ENCODE measurements around the gene NUAK1.

The NUAK1 gene

GRCh38 chr12:106113446-106113823 lies 25.3 kb downstream of the NUAK1 start:
- in situ Hi-C loops (cut with MboI; ENCODE audit: low sequenced_read_pairs): no loop called here

DNA sequence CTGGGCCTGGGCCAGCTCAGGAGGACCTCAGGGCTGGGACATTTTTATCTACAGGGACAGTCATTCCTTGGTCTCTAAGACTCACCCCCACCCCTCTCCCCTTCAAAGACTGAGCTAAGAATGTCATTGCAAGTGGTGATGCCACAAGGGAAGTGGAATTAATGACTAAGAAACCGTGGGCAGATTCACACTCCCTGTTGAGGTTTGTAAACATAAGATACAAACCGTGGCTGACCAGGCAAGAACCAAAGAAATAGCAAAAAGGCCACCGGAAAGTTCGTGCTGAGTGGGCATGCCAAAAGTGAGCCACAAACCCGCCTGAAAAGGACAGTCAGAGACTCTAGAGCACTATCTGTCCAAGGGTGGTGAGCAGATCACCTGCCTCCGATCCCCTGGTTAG lies 25.7 kb downstream of the NUAK1 start:
- in situ Hi-C loops (cut with MboI; ENCODE audit: low sequenced_read_pairs): no loop called here

DNA sequence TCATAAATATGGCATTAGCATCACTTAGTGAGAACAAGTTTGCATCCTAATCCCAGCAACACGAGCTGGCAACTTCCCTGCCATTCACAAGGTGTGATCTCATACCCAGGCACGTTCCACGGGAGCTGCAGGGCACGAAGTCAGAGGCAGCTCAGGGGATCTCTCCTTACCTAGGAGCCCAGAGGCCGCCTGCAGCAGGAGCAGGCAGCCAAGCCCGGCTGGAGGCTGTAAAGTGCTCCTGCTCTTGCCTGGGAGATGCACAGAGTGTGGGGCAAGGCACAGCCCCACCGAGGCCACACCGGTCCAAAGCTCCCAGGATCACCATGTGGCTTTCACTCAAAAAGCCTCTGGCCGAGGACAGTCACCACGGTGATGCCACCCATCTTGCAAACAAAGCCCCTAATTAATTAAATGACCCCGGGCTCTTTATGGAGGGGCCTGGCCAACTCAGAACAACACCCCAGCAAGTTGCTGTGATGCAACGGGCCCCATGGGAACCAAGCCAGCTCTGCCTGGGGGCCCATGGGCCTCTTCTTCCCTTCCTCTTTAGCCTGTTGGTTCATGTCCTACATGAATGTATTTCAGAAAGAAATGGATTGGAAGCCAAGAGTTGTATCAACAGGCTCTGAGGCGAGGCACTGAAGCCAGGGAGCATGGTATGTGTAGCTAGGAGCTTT lies 26.5 kb downstream of the NUAK1 start:
- in situ Hi-C loops (cut with MboI; ENCODE audit: low sequenced_read_pairs): no loop called here

GRCh38 chr12:106110626-106111300 lies 28.0 kb downstream of the NUAK1 start:
- in situ Hi-C loops (cut with MboI; ENCODE audit: low sequenced_read_pairs): no loop called here

DNA sequence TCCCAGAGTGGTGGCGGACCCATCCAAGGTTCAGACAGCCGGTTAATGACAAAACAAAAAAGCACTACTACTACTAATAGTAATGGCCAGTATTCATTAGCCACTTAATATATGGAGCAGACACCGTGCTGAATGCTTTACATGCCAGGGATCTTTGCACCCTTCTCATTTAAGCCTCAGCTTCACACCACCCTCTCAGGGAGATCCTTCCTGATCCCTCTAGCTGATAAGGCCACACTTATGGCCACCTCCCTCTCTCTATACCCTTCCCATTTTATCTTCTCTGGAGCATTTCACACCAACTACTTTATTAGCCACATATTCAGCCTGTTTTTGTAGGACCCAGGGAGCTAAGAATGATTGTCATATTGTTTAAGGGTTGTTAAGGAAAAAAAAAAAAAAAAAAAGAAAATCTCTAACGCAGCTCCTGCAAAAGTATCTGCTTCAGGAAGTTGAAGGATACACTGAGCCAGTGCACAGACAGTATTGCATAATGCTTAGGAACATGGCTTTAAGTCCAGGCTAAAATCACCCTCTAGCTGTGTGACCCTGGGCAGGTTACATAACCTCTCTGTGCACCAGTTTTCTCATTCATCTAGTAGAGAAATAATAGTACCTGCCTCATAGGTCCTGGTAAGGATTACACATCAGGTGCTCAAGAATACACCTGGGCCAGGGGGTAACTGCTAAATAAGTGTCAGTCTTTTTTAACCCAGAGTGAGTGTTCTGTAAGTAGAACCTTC lies 29.4 kb downstream of the NUAK1 start:
- in situ Hi-C loops (cut with MboI; ENCODE audit: low sequenced_read_pairs): no loop called here

GRCh38 chr12:106108185-106108835 lies 30.4 kb downstream of the NUAK1 start:
- in situ Hi-C loops (cut with MboI; ENCODE audit: low sequenced_read_pairs): no loop called here

GRCh38 chr12:106107566-106107965 lies 31.2 kb downstream of the NUAK1 start:
- in situ Hi-C loops (cut with MboI; ENCODE audit: low sequenced_read_pairs): no loop called here

GRCh38 chr12:106106892-106107291 lies 31.9 kb downstream of the NUAK1 start:
- in situ Hi-C loops (cut with MboI; ENCODE audit: low sequenced_read_pairs): no loop called here

DNA sequence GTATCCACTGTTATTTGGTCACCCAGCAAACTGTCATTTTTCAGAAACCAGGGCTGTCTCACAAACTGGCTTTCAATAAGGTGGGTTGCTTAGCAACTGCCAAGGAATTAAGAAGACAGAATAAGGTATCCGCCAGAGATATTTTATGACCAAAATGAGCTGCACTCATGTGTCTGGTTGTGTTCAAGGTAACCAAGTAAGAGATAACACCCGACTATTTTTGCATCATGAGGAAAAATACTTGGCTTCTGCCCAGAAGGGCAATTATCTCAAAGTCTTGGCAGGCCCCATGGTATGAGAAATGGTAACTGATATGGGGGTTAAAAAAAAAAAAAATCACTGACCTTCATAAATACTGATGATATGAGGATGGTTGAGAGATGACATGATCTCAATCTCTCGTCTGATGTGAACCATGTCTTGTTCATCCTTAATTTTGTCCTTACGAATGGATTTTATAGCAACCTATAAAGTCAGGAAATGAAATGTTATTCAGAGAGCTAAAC lies 32.6 kb downstream of the NUAK1 start:
- in situ Hi-C loops (cut with MboI; ENCODE audit: low sequenced_read_pairs): no loop called here

DNA sequence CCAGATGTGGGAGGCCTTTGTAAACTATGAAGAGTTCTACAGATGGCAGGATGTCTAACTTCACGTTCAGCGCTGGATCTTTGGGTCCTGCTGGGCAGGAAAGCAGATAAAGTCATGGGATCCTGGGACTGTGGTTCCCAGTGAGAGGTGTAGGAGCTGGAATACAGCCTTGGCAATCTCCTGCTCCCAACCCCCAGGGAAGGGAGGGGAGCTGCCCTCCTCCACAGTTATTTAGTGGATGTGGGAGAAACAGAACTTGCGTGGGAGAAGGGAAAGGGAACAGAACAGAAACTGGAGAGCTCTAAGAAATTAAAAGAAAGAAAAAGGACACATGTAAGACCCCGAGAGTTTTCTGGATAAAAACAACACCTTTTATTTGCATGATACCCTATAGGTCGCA lies 37.0 kb downstream of the NUAK1 start:
- in situ Hi-C loops (cut with MboI; ENCODE audit: low sequenced_read_pairs): no loop called here

- in situ Hi-C loops (cut with MboI; ENCODE audit: low sequenced_read_pairs): no loop called here
Measured at GRCh38 chr12:106098691-106099200, 40.0 kb downstream of the NUAK1 start.

DNA sequence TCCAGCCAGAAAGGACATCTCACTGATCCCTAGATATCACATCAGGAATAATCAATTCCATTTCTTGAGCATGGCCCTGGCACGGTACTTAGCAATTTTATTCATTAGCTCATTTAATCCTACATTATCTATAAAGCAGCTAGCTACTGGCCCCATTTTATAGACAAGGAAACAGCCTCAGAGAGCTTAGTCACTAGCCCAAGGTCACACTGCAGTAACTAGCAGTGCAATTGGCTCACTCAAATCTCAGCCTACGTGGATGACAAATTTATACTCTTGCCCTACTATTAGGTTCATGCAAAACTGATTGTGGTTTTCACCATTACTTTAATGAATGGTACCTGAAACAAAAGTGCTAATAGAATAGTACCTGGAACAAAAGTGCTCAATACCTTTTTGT lies 41.7 kb downstream of the NUAK1 start:
- in situ Hi-C loops (cut with MboI; ENCODE audit: low sequenced_read_pairs): no loop called here

GRCh38 chr12:106096376-106096775 lies 42.4 kb downstream of the NUAK1 start:
- in situ Hi-C loops (cut with MboI; ENCODE audit: low sequenced_read_pairs): no loop called here

DNA sequence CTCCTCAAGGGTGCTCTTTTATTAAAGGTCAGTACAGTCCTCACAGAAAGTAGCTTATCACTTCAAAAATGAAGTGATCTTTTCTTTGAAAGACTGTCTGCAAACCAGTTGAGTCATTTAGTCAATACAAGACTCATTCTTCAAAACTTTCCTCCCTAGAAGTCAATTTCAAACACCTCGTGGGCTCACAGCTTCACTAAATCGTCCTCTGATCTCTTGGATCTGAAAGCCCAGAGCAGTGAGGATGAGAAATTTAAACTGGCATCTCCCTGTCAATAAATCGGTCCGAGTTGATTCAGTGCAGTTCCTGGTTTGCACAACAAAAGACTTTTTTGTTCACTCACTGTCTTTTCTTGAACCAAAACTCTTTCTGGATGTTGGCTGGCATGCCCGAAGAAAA lies 44.5 kb downstream of the NUAK1 start:
- in situ Hi-C loops (cut with MboI; ENCODE audit: low sequenced_read_pairs): no loop called here

DNA sequence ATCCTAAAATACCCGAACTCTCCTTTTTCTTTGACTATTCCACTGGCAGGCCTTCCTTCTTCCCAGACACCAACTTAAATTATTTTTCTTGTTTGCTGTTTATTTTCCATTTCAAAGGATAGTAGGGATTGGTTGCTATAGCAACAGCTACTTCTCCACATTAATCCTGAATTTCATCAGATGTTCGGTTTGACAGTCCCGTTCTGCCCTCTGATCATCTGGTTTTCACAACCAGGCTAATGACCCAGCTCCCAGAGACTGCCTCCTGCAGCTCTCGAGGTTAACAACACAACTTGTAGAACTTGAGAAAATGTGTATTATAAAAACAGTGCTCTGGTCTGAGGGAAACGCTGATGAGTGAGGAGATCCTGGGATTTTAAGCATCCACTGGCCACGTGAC lies 45.5 kb downstream of the NUAK1 start:
- in situ Hi-C loops (cut with MboI; ENCODE audit: low sequenced_read_pairs): no loop called here

- in situ Hi-C loops (cut with MboI; ENCODE audit: low sequenced_read_pairs): no loop called here
Measured at GRCh38 chr12:106091446-106091820, 47.3 kb downstream of the NUAK1 start.

GRCh38 chr12:106090591-106091445 lies 47.9 kb downstream of the NUAK1 start:
- in situ Hi-C loops (cut with MboI; ENCODE audit: low sequenced_read_pairs): no loop called here

DNA sequence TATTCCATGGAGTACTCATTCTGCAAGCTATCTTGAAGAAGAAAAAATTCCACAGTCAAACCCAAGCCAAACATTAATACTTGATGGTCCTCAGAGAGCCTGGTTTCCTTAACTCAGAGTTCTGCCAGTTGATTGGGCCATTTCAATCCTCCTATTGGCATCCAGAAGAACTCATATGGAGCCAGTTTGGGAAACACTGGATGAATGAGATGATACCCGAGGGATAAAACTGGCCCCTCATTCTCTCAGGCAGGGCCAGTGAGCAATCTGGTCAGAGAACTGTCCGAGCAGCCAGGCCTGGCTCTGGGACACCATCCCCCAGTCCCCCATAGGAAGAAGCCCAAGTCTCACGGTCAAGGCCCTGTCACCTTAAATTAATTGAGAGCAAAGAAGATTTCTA lies 48.8 kb downstream of the NUAK1 start:
- in situ Hi-C loops (cut with MboI; ENCODE audit: low sequenced_read_pairs): no loop called here

GRCh38 chr12:106088811-106089485 lies 49.8 kb downstream of the NUAK1 start:
- in situ Hi-C loops (cut with MboI; ENCODE audit: low sequenced_read_pairs): no loop called here
